ENCODE results near the gene CNN2.

CNN2 gene

DNA sequence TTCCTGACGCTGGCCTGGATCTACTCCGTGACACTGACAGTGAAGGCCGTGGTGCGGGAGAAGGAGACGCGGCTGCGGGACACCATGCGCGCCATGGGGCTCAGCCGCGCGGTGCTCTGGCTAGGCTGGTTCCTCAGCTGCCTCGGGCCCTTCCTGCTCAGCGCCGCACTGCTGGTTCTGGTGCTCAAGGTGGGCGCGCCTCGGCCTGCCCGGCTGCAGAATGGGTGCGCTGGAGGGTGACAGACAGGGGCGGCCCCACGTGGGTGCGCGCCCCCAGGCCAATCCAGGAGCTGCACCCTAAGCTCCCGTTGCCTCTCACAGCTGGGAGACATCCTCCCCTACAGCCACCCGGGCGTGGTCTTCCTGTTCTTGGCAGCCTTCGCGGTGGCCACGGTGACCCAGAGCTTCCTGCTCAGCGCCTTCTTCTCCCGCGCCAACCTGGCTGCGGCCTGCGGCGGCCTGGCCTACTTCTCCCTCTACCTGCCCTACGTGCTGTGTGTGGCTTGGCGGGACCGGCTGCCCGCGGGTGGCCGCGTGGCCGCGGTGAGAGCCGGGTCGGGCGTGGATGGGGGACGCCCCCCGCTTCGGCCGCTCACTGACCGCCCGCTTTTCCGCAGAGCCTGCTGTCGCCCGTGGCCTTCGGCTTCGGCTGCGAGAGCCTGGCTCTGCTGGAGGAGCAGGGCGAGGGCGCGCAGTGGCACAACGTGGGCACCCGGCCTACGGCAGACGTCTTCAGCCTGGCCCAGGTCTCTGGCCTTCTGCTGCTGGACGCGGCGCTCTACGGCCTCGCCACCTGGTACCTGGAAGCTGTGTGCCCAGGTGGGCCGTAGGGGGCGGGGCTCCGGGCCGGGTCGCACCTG is 20.7 kb downstream of the CNN2 start:
- in situ Hi-C loops (cut with MboI; ENCODE audit: low sequenced_read_pairs), result no loop called here

DNA sequence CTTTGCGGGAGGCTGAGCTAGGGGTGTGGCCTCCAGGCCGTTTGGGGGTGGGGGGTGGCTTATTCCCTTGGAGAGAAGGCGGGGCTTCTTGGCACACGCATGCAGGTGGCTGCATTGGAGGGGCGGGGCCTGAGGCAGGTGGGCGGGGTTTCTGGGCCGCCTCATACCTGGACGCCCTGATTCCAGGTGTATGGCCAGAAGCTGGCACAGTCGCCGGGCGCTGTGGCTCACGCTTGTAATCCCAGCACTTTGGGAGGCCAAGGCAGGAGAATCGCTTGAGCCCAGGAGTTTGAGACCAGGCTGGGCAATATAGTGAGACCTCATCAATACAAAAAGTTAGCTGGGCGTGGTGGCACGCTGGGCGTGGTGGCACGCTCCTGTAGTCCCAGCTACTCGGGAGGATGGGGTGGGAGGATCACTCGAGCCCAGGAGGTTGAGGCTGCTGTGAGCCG is 21.3 kb downstream of the CNN2 start:
- in situ Hi-C loops (cut with MboI; ENCODE audit: low sequenced_read_pairs), result no loop called here

DNA sequence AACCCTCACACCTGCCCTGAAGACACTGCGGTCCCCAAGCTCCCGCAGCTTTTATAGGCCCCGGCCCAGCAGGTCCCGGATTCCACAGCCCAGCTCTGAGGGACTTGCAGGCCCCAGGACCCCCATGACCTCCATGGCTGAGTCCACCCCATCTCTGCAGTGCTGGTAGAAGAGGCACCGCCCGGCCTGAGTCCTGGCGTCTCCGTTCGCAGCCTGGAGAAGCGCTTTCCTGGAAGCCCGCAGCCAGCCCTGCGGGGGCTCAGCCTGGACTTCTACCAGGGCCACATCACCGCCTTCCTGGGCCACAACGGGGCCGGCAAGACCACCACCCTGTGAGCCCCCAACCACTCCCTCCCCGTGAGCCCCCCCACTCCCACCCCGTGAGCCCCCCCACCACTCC is 22.7 kb downstream of the CNN2 start:
- in situ Hi-C loops (cut with MboI; ENCODE audit: low sequenced_read_pairs), result no loop called here

DNA sequence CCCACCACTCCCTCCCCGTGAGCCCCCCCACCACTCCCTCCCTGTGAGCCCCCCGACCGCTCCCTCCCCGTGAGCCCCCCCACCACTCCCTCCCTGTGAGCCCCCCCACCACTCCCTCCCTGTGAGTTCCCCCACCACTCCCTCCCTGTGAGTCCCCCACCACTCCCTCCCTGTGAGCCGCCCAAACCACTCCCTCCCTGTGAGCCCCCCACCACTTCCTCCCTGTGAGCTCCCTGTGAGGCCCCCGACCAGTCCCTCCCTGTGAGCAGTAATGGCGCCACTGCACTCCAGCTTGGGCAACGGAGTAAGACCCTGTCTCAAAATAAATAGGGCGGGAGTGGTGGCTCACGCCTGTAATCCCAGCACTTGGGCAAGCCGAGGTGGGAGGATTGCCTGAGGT is 23.4 kb downstream of the CNN2 start:
- in situ Hi-C loops (cut with MboI; ENCODE audit: low sequenced_read_pairs), result no loop called here

DNA sequence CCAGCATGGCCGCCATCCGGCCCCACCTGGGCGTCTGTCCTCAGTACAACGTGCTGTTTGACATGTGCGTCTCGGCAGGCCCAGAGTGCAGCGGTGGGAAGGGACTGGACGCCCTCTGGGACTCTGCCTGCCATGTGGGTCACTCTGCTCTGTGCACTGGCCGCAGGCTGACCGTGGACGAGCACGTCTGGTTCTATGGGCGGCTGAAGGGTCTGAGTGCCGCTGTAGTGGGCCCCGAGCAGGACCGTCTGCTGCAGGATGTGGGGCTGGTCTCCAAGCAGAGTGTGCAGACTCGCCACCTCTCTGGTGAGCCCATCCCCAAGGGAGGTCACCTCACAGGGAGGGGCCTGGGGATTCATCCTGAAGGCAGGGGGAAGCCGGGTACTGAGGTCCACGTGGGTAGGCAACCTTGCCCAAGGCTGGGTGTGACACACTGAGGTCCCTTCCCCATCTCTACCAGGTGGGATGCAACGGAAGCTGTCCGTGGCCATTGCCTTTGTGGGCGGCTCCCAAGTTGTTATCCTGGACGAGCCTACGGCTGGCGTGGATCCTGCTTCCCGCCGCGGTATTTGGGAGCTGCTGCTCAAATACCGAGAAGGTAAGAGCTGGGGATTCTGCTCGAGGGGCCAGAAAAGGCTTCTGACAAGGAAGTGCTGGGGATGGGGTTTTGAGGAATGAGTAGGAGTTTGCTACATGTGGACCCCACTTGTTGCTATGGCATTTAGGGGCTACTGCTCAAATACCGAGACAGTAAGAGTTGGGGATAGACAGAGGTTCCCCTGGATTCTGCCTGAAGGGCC is 24.8 kb downstream of the CNN2 start:
- in situ Hi-C loops (cut with MboI; ENCODE audit: low sequenced_read_pairs), result no loop called here

DNA sequence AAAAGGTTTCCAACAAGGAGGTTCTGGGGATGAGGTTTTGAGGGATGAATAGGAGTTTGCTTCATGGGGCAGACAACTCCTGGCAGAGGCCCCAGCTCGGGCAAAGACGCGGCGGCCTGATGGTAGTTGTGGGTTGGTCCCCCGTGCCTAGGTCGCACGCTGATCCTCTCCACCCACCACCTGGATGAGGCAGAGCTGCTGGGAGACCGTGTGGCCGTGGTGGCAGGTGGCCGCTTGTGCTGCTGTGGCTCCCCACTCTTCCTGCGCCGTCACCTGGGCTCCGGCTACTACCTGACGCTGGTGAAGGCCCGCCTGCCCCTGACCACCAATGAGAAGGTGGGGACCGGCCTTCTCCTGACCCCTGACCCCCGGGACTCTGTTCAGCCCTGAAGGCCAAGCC is 25.4 kb downstream of the CNN2 start:
- in situ Hi-C loops (cut with MboI; ENCODE audit: low sequenced_read_pairs), result no loop called here

DNA sequence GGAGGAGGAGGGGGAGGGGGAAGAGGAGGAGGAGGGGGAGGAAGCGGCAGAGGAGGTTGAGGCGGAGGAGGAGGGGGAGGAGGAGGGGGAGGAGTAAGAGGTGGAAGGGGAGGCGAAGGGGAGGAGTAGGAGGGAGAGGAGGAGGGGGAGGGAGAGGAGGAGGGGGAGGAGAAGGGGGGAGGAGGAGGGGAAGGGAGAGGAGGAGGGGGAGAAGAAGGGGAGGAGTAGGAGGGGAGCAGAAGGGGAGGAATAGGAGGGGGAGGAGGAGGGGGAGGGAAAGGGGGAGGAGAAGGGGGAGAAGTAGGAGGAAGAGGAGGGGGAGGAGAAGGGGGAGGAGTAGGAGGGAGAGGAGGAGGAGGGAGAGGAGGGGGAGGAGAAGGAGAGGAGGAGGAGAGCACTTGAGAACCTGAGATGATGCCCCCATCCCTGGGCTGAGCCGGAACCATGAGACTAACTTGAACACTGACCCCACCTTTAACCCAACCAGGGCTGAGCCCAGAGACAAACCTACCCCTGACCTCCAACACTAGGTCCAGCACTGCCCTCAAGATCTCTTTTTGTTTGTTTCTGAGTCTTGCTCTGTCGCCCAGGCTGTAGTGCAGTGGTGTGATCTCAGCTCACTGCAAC is 26.1 kb downstream of the CNN2 start:
- in situ Hi-C loops (cut with MboI; ENCODE audit: low sequenced_read_pairs), result no loop called here

DNA sequence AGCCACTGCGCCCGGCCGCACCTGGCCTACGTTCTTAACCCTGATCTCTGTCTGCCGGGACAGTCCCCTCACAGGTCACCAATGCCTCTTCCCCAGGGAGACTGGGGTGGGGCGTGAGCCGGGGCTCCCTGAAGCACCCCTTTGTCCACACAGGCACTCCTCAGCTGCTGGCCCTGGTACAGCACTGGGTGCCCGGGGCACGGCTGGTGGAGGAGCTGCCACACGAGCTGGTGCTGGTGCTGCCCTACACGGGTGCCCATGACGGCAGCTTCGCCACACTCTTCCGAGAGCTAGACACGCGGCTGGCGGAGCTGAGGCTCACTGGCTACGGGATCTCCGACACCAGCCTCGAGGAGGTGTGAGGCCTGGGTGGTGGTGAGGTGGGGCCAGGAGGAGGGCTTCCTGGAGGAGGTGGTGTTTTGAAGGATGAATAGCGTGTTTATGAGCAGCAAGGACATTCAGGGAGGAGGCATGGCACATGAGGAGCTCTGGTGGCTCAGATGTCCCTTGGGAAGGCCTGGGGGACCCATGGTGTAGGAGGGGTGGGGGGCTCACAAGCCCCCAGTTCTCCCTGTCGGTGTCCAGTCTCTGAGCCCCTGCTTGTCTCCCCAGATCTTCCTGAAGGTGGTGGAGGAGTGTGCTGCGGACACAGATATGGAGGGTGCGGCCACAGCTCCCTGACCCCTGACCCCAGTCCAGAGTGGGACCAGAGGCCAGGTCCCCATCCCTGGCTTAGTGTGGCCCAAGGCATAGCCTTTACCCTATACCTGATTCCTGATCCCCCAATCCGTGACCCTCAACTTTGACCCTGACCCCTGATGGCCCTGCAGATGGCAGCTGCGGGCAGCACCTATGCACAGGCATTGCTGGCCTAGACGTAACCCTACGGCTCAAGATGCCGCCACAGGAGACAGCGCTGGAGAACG is 27.0 kb downstream of the CNN2 start:
- in situ Hi-C loops (cut with MboI; ENCODE audit: low sequenced_read_pairs), result no loop called here

DNA sequence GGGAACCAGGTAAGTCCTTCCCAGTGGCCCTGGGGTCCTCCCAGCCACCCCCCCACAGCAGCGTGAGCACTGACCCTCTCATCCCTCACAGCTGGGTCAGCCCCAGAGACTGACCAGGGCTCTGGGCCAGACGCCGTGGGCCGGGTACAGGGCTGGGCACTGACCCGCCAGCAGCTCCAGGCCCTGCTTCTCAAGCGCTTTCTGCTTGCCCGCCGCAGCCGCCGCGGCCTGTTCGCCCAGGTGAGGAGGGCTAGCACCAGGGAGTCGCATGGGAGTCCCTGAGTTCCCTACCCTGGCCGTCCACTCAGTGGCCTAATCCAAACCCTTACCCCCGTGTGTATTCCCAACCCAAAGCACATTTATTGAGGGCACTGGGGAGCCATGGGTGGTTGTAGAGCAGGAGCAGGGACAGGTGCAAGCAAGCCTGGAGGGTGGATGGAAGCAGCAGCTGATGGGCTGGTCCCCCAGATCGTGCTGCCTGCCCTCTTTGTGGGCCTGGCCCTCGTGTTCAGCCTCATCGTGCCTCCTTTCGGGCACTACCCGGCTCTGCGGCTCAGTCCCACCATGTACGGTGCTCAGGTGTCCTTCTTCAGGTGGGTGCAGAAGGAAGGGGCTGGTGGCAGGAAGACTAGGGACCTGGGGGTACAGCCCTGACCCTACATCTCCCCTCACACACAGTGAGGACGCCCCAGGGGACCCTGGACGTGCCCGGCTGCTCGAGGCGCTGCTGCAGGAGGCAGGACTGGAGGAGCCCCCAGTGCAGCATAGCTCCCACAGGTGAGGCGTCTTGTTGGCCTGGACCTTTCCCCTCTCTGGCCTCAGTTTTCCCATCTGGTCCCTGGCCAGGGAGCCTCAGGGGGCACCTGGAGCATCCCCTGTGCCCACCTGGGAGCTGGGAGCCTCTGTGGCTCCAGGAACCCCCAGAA is 28.0 kb downstream of the CNN2 start:
- in situ Hi-C loops (cut with MboI; ENCODE audit: low sequenced_read_pairs), result no loop called here

DNA sequence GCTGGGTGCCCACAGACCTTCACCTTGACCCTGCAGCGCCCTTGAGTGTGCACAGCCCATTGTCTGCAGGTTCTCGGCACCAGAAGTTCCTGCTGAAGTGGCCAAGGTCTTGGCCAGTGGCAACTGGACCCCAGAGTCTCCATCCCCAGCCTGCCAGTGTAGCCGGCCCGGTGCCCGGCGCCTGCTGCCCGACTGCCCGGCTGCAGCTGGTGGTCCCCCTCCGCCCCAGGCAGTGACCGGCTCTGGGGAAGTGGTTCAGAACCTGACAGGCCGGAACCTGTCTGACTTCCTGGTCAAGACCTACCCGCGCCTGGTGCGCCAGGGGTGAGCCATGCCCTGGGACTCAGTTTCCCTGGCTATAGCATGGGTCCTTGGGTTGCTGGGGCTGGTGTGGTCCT is 28.6 kb downstream of the CNN2 start:
- in situ Hi-C loops (cut with MboI; ENCODE audit: low sequenced_read_pairs), result no loop called here

DNA sequence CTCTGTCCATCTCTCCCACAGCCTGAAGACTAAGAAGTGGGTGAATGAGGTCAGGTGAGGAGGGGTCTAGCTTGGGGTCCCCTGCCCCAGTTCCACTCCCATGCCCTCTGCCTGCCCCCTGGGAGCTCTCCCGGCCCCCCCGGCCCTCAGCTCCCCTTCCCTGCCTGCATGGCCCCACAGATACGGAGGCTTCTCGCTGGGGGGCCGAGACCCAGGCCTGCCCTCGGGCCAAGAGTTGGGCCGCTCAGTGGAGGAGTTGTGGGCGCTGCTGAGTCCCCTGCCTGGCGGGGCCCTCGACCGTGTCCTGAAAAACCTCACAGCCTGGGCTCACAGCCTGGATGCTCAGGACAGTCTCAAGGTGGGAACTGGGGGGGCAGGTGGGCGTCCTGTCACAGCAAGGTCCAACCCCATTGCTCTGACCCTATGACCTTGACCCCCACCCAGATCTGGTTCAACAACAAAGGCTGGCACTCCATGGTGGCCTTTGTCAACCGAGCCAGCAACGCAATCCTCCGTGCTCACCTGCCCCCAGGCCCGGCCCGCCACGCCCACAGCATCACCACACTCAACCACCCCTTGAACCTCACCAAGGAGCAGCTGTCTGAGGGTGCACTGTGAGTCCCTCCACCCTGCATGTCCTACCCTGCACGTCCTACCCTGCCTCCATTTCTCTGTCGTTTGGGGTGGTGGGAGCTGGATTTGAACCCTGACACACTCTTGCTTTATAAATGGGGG is 29.6 kb downstream of the CNN2 start:
- in situ Hi-C loops (cut with MboI; ENCODE audit: low sequenced_read_pairs), result no loop called here

DNA sequence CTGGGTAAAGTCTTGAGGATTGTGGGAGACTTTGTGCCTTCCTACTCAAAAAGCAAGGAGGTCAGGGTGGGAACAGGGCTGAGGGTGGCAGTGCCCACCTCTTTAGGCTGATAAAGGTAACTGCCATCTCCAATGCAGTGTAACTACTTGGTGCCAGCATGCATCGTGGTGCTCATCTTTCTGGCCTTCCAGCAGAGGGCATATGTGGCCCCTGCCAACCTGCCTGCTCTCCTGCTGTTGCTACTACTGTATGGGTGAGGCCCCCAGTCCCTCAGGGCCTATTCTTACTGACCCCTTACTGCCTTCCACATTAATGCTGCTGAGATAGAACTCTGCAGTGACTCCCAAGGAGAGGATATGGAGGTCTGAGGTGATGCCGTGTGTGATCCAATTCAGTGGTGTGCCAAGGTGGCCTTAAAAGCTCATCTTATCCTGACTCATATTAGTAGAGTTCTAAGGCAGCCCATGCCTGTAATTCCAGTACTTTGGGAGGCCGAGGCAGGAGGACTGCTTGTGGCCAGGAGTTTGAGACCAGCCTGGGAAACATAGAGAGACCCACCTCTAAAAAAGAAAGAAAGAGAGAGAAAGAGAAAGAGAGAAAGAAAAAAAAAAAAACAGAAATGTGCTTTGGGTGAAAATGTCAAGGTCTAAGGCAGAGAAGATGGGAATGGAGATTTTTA is 30.9 kb downstream of the CNN2 start:
- in situ Hi-C loops (cut with MboI; ENCODE audit: low sequenced_read_pairs), result no loop called here

DNA sequence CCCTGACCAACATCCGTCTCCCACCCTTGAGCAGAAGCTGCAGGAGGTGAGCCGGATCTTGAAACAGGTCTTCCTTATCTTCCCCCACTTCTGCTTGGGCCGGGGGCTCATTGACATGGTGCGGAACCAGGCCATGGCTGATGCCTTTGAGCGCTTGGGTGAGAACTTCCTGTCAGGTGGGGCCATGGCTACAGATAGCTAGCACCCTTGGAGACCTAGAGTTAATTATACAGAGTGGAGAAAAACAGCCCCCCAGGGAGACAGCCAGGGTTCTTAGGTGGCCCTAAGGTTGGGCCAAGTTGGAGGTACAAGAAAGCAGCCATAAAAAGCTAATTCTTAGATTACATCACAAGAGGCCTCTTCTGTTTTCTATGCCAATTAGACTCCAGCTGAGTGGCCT is 31.7 kb downstream of the CNN2 start:
- in situ Hi-C loops (cut with MboI; ENCODE audit: low sequenced_read_pairs), result no loop called here

DNA sequence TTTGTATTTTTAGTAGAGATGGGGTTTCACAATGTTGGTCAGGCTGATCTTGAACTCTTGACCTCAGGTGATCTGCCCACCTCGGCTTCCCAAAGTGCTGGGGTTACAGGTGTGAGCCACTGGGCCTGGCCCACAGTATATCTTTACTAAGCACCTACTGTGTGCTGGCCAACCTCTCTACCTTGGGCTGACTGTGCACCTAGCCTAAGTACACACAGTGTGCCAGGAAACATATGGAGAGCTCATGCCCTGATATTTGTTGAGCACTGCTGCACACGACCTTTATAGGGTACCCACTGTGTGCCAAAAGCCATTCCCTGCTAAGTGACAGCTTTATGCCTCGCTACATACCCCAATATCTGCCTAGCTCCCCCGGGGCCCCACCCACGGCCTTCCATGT is 34.3 kb downstream of the CNN2 start:
- in situ Hi-C loops (cut with MboI; ENCODE audit: low sequenced_read_pairs), result no loop called here

DNA sequence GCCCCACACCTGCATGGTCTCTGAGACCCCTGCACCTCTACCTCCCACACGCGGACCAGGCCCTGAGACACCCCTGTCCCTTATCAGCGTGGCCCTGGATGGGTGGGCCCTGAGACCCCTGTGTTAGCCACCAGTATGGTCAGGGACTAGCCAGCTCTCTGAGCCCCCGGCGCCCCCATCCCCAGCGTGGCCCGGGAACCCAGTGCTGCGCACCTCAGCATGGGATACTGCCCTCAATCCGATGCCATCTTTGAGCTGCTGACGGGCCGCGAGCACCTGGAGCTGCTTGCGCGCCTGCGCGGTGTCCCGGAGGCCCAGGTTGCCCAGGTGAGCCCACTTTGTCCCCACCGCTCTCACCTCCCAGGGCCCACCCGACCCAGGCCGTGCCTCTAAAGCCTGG is 35.6 kb downstream of the CNN2 start:
- in situ Hi-C loops (cut with MboI; ENCODE audit: low sequenced_read_pairs), result no loop called here

DNA sequence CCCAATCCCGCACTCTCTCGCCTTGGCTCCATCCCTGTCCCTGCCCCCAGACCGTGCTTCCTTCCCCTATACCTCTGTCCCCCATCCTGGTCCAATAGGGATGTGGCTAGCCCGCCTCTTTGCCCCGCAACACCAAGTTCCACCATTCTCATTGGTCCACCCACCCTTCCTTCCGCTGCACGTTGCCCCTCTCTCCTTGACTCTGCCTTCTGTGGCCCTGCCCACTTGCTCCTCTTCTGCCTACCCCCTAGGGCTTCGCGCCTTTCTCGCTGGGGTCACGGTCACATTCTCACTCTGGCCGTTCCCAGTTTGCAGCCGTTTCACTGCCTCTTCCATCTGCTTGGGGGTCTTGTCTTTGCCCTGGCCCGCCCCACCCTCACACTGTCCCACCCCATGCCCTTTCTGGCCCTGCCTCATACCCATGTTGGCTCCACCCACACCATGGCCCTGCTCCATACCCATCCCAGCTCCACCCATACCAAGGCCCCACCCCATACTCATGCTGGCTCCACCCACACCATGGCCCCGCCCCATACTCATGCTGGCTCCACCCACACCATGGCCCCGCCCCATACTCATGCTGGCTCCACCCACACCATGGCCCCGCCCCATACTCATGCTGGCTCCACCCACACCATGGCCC is 36.1 kb downstream of the CNN2 start:
- in situ Hi-C loops (cut with MboI; ENCODE audit: low sequenced_read_pairs), result no loop called here

DNA sequence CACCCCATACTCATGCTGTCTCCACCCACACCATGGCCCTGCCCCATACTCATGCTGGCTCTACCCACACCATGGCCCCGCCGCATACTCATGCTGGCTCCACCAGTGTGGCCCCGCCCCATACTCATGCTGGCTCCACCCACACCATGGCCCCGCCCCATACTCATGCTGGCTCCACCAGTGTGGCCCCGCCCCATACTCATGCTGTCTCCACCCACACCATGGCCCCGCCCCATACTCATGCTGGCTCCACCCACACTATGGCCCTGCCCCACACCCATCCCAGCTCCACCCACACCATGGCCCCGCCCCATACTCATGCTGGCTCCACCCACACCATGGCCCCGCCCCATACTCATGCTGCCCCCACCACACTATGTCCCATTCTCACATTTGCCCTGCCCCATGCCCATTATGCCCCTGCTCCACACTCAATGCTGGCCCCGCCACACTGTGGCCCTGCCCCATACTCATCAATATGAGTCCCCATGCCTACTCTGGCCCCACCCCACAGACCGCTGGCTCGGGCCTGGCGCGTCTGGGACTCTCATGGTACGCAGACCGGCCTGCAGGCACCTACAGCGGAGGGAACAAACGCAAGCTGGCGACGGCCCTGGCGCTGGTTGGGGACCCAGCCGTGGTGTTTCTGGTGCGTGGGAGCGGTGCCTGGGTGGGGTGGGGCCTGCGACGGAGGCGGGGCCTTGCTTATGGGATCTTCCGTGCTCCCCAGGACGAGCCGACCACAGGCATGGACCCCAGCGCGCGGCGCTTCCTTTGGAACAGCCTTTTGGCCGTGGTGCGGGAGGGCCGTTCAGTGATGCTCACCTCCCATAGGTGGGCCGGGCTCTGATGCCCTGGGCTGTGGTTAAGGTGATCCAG is 36.9 kb downstream of the CNN2 start:
- in situ Hi-C loops (cut with MboI; ENCODE audit: low sequenced_read_pairs), result no loop called here
